GM12872 (cell line): Measurements from ENCODE around the gene TMEM132D.

ENCODE experiments used
- TF ChIP-seq, protein P1 (sequence below): IDR thresholded peaks from 3 replicates; pipeline ENCODE4 v1.5.1; 2011; ENCODE audit warnings: low read depth, mild to moderate bottlenecking, low read length, moderate library complexity; ENCODE audit not compliant: insufficient read depth

Gene TMEM132D

DNA sequence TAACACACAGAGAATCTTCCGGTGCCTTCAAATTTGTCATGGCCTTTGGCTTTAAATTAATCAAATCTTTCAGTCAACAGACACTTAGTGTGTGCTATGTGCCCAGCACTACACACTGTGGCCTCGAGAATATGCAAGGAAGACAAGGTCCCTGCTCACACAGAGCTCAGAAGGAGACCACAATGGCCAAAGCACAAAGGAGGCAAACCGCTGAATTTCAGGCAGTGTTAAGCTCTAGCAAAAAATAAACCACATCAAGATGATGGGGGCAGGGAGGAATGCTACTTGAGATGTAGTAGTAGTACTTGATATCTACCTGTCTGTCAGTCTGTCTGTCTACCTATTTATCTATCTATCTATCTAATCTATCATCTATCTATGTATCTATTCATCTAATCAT lies 227.9 kb downstream of the TMEM132D start:
- TF ChIP-seq, protein P1, sequence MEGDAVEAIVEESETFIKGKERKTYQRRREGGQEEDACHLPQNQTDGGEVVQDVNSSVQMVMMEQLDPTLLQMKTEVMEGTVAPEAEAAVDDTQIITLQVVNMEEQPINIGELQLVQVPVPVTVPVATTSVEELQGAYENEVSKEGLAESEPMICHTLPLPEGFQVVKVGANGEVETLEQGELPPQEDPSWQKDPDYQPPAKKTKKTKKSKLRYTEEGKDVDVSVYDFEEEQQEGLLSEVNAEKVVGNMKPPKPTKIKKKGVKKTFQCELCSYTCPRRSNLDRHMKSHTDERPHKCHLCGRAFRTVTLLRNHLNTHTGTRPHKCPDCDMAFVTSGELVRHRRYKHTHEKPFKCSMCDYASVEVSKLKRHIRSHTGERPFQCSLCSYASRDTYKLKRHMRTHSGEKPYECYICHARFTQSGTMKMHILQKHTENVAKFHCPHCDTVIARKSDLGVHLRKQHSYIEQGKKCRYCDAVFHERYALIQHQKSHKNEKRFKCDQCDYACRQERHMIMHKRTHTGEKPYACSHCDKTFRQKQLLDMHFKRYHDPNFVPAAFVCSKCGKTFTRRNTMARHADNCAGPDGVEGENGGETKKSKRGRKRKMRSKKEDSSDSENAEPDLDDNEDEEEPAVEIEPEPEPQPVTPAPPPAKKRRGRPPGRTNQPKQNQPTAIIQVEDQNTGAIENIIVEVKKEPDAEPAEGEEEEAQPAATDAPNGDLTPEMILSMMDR = no peak

DNA sequence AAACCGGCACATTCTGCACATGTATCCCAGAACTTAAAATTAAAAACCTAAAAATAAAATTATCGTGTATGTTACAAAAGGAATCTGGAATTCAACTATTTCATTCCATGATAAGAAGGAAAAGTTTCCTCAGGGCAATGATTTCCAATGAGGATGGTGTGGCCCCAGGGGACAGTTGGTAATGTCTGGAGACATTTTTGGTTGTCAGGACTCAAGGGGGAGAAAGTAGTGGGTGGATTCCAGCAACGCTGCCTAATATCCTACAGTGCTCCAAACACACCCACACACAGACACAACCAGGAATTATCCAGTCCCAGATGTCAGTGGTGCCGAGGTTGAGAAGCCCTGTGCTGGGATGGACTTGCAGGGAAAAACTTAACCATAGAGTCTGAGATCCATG lies 228.3 kb downstream of the TMEM132D start:
- TF ChIP-seq, protein P1 = no peak

DNA sequence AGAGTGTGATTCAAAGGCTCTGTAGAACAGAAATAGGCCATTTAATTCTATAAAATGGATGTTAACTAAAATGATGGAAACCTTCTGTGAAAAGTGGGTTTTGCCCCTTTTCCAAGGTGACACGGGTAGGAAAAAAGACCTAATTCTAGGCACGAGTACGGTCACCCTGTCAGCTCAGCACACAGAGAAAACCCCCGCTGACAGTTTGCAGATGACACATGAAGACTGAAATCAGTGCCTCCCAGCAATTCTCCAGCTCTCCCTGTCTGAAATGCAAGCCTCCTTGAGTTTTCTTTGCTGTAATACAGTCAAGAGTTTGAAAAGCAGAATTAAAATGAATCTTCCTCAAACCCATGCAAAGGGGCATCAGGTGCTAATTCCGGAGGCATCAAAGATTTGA lies 230.0 kb downstream of the TMEM132D start:
- TF ChIP-seq, protein P1 = no peak

DNA sequence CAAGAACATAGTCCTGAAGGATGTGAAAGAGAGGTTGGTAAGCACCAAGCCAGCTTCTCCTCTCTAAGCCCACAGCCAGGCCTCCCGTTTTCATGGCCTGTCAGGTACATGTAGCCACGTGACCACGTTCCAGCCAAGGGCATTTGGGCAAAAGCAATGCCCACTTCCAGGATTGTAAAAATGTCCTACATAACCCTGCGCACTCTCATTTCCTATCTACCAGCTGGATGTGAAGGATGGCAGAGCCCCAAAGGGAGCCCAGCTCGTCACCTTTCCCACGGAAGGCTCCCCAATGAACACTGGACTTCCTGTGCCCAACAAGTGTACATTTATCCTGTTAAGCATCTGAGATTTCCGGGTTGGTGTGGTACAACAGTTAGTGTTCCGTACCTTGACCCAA lies 231.7 kb downstream of the TMEM132D start:
- TF ChIP-seq, protein P1 = no peak

DNA sequence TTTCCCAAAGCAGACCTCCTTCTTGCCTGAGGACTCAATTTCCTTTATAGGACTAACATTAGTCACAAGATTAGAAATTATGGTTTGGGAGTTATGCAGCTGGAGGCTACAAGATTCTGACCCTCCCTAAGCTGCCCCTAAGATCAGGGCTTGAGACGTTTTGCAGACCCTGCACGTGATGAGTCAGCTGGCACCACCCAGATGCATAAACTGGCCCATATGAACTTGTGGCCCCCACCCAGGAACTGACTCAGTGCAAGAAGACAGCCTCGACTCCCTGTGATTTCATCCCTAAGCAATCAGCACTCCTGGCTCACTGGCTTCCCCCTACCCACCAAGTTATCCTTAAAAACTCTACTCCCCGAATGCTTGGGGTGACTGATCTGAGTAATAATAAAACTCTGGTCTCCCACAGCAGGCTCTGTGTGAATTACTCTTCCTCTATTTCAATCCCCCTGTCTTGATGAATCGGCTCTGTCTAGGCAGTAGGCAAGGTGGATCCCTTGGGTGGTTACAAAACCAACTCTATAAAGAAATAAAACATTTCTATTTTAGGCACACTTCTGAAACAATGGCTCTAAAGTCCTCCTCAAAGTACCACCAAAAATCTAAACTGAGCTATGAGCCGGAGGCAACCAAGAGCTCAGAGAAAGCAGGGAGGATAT lies 233.4 kb downstream of the TMEM132D start:
- TF ChIP-seq, protein P1 = no peak

DNA sequence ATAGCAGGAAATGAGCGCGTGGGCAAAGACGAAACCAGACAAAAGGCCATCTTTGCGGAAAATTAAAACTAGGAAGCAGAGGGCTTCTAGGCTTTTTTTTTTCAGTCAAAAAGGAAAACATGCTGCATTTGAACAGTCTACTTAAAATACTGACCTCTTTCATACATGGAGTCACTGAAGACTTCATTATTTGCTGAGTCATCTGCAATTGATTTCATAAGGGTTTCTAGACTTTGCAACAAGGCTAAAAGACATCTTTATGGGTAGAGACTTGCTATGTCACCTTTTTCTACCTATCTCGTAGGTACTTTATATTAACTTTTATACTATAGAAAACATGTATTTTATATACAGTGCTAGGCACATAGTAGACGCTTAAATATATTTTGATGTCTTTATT lies 238.4 kb downstream of the TMEM132D start:
- TF ChIP-seq, protein P1 = no peak

DNA sequence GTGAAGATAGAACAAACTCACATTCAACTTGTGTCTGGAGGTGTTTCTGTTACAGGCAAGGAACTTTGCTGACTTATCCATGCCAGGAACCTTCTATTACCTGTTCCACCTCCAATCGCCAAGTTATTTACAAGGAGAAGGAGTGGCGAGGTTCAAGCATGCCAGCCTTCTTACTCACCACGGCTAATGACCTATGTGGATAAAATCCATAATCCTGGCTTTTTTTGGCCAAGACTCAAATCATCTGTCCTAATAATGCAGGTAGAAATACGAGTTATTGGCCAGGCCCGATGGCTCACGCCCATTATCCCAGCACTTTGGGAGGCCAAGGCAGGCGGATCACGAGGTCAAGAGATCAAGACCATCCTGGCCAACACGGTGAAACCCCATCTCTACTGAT lies 241.6 kb downstream of the TMEM132D start:
- TF ChIP-seq, protein P1 = no peak
